HG03469 (cell line): ENCODE results near the gene ANKDD1B.

Source experiments
- ATAC-seq: cut with Tn5 transposase; IDR thresholded peaks from one replicate; pipeline ENCODE4 v1.9.1; 2021; ENCODE audit warnings: mild to moderate bottlenecking, moderate library complexity, moderate number of reproducible peaks; ENCODE audit not compliant: unreplicated experiment

The ANKDD1B gene

DNA sequence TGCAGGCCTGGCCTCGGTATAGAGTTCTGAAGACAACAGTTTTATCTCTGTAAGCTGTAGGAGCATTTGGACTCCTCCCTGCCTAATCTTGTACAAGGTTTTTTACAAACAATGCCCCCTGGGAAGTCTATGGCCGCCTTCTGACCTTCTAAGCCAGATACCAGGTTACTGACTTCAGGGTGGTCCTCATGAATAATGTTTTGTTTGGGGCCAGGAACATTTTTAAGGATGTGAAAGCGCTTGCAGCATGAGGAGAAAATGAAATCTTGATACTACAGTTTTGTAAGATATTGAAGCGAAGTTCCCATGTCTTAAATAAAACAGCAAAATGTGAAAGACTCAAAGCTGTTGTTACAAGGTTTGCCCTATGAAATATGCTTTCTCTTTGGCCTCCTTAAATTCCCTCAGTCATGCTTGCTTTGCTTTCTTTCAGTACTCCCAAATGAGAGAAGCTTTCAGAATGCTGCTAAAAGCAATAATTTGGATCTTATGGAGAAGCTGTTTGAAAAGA is 5.2 kb downstream of the ANKDD1B start:
- ATAC-seq, result no peak

DNA sequence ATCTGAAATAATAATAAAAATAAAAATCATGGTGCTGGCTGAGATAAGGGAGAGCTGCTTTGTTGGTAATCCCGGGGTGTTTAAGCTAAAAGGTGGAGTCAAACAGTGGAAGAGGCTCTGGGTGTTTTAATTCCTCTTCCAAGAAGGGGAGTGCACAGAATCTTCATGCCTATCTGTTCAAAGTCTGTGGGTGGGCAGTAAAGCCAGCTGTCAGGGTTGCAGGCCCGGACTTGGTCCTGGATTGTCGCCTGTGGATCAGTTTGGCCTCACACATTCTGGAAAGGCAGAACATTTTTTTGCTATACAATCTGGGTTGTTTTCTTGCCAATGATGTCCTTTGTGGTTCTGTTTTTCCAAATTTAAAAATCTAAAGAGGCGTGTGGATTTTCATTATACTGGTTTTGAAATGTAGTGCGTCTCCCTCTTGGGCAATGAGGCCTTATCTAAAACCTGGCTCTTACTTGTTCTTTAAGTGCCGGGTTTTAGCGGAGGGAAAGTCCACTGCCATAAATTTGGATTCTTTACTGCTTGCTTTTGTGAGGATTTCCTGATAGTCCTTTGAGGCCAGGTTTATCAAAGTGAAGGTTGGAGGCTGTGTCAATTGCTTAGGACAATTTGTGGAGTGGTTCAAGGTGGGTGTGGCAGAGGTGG is 5.8 kb downstream of the ANKDD1B start:
- no peak for ATAC-seq

DNA sequence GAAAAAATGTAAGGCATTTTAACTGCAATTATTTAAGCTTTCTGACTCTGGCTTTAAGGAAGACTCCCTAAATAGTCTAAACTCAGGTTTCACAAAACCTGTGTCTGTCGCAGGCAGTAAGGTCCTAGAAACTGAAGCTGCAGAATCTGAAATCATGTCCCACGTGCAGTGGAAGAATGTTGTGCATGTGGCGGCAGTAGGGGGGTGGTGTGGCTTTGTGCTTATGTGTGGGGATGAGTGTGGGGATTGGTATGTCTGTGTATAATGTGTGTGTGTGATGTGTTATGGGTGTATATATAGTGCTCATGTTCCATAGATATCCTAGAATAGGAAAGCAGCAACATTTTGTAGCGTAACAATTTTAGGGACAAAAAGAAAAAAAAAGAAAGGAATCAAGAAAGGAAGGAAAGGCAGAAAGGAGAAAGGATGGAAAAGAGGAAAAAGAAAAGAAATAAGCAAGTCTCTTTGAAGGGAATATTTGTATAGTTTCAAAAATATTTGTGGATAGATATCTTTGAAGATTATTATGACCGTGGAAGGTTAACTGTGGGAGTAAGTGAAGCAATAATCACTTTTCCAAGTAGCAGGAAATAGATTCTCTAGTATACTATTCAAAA is 6.6 kb downstream of the ANKDD1B start:
- no peak for ATAC-seq

DNA sequence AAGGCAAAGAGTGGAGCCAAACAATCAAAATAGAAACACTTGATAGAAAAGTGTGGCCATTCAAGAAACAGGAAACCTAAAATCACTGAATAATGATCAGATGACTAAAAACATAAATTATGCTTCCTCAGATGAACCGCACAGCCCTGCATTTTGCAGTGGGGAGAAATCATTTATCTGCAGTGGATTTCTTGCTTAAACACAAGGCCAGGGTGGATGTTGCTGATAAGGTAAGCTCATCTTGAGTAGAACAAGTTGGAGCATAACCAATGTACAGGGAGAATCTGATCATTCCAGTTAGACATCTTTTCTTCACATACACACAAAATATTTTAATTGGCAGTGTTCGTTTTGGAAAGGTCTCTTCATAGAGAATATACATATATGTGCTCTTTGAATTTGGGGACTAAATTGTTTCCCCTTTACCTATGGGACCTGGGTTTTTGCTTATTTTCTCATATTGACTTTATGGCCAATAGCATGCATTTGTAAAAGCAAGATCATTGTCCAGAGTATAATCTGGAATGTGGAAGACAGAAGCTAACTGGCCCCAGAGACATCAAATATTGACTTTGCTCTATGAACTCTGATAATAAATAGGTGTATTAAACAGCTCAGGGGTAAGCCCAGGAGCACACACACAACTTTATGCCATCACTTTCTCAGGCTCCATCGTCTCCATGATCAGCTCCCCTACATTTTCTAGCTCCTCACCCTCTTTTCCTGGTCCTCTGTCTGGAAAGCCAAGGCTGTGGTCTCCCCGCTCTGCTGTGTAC is 9.1 kb downstream of the ANKDD1B start:
- no peak for ATAC-seq

DNA sequence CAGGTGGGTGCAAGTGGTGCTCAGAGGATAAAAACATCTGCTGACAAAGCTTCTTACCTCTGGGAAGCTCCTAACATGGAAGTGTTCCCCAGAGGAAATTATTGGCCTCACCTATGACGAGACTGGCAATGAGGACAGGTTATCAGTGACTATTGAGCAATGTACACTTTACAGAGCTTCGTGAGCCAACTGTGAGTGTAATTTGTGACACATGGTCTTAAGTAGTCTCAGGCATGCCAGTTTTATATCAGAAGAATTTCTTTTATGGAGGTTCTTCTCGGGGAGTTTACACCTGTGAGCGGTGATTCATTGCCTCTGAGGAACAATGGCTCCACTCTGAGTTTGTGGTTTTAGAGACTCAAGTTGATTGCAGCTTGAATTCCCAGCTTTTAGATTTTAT is 11.3 kb downstream of the ANKDD1B start:
- no peak for ATAC-seq

DNA sequence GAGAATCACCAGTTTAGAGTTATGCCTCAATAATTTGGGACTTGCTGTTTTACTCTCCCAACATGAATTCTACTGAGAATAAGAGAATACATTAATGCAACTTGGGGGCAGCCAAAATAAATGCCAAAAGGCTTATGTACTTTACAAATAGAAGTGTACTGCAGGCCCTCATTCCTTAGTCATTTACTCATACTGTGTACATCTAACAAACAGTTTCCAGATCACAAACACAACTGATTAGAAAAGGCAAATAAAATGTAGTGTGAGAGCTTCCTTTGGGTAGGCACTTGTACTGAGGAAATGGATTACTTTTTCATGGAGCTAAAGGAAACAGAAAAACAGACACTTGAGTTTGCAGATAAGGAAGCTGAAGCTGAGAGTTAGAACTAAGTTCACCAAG is 12.6 kb downstream of the ANKDD1B start:
- no peak for ATAC-seq

DNA sequence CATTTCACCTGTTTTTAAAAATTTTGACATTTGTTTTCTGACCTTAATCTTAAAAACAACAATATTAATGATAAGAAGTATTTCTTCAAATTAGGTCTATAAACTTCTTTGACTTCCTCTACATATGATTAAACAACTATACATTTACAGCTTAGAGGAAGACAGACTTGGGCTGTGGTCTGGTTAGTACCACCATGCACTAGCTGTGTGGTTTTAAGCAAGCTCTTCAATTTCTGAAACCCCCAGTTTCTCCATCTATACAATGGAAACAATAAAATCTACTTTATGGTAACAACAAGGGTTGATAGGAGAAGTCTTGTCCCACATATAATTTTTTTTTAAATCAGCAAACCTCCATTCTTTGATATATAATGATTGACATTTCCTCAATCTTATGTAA is 15.7 kb downstream of the ANKDD1B start:
- no peak for ATAC-seq

DNA sequence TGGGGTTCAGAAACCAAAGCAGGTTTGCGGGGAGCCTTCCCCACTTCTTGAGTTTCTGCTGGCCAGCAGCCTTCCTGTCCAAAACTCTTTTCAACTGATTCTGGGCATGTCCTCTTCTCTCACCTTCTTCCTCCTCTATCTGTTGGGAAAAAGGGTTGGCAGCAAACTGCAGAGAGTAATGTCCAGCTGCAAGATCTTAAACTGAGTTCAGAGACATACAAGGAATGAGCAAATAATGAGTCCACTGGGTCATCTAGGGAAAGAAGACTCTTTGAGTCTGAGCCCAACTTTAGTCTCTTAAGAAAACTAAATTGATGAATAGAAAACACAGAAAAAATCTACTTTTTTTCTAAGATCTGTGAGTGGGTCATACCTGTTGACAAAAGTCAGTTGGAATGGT is 16.5 kb downstream of the ANKDD1B start:
- no peak for ATAC-seq

DNA sequence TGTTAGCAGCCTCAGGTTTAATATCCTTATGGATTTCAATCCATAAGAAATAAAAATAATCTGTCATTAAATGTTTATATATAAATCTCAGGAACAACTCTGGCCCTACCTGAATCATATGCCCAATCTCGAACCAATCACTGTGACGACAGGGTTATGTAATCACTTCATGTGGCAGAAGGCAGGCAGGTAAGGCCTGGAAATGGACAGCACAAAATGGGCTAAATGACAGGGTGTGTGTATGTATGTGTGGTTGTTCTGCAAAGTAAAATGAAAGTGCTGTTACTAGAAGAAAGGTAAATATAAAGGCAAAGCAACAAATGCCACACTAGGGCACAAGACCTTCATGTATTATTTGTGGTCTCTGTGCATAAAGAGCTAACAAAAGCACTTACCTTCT is 19.6 kb downstream of the ANKDD1B start:
- no peak for ATAC-seq

DNA sequence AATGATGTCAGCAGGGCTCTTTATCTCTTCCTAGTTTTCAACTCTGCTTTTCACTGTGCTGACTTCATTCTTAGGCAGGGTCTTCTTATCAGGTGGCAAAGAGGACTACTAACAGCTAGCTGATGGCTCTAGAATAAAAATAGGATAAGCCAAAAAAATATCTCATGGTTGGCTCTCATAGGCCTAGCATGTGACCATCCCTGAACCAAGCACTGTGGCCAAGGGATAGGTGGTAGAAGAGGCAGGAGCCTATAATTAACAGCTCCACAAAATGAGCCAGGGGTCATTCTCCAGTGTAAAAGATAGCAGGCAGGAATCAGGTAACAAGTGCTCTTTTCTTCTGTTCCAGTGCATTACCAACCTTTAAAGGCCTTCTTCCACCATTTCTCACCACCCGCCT is 21.1 kb downstream of the ANKDD1B start:
- ATAC-seq, result no peak

DNA sequence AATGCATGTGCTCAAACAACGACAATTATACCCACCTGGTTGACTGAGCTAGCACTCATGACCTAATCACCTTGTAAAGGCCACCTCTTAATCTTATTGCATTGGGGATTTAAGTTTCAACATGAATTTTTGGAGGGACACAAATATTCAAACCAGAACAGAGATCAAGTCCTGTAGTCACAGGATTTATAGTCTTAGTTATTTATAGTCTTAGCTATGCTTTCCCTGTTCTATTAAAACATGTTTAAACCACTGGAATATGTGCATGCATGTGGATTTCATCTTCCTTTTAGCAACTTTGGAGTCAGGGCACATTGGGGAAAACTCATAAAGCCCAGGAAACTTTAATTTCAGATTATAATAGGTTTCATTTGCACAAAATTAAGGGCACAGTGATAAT is 26.7 kb downstream of the ANKDD1B start:
- ATAC-seq, result no peak

DNA sequence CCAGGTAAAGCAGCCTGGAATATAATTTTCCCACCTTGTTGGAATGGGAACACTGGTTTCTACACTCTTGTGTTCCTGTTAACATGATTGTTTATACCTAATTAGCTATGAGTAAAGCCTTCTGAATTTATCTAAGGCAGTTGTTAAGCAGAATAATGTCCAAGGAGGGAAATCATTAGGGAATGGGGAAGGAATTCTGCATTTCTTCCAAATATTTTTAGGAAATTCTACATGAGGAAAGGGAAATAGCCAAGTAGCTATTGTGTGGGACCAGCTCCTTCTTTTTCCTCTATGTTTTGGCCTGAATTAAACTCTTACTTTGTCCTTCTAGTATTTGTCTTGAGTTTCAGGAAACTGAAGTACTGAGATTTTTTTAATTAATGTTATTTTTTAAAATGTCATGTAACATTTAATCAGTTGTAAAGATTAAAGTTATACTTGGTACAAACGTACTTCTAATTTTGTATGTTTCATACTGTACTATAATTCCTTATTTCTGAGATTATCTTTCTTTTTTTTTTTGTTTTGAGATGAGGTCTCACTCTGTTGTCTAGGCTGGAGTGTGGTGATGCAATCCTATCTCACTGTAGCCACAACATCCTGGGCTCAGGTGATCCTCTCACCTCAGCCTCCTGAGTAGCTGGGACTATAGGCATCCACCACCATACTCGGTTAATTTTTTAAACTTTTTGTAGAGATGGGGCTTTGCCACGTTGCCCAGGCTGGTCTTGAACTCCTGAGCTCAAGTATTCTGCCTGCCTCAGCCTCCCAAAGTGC is 28.5 kb downstream of the ANKDD1B start:
- ATAC-seq, result no peak

DNA sequence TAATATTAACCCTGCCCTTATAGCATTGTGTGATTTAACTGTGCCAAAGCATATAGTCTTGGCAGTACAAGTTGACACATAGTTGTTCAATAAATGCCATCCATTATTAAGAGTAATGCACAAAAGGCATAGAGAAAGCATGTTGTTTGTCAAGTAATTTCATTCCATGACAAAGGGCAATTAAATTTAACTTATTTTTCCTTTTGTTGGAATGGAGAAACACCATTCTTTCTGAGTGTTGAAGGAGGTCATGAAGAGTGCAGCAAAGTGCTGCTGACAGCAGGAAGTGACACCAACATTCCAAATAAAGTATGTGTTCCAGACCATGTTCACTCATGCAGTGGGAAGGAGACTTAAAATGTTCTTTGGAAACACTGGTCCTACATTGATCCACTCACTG is 29.1 kb downstream of the ANKDD1B start:
- no peak for ATAC-seq

DNA sequence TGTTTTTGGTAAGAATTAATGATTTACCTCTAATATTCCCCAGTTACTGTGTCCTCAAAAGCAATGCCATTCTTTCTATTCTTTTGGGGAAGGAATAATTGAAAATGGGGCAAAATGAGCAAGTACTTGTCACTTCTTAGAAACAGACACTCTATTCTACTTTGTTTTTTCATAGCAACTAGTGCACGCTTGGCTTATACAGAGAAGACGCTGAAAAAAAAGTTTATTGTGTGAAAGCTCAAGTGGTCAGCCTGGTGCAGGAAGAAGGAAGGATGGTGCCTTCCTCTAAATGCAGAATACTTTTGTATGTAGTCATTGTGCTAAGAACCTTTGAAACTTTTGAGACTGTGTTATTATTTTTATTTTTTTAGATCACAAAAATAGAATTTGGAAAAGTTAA is 29.6 kb downstream of the ANKDD1B start:
- no peak for ATAC-seq

DNA sequence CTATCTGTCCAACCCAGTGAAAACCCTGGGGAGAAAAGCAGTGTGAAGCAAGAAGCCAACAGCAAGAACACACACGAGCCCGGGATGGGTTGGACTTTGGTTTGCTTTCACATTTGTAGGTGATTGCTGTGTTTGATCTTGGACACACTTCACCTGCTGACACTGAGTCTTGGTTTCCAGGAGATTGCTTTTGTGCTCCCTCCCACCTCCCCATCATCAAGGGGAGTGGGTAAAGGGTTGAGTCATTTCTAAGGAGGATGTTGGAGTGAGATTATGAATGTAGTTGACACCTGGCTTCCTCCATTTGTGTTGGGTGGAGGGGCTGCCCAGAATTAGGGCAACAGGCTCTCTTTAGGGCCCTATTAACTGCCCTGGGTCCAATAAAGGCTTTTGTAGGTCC is 37.5 kb downstream of the ANKDD1B start:
- no peak for ATAC-seq

DNA sequence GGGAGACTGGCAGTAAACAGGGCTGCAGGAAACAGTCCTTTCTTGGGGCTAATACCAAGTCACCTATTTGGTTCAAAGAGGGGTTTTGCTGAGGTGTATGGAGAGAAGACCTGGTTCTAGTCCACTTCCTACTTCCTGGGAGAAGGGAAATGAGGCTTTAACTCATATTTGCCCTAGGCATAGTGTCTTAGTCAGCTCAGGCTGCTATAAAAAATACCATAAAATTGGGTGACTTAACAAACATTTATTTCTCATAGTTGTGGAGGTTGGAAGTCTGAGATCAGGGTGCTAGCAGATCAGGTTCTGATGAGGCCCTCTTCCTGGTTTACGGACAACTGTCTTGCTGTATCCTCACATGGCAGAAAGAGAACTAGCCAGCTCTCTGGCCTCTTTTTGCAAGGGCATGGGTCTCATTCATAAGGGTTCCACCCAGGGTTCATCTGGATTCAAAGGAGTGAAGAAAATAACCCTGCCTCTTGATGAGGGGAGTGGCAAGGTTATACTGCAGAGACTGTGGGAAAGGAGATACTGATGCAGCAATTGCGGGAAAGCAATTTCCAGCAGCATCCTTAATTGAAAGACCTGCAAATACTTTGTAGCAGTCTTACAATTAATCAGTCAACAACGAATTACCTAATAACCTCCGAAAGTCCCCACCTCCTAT is 40.5 kb downstream of the ANKDD1B start:
- no peak for ATAC-seq

DNA sequence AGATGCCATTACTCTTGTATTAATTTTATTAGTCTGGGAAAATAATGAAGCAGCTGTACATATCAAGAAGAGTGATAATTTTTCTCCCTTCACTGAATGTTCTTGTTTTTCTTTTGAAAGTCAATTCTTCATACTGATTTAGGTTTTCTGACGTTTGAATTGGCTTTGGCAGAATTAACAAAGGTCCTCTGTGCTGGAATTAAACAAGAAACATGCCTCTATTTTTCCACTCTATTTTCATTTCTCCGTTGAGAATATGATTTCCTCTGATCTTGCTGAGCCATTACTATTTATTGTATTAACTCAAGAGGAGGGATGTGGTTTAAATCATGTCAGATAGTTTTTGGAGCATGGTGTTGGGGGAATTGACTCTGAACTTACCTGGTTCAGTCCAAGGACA is 42.3 kb downstream of the ANKDD1B start:
- no peak for ATAC-seq

DNA sequence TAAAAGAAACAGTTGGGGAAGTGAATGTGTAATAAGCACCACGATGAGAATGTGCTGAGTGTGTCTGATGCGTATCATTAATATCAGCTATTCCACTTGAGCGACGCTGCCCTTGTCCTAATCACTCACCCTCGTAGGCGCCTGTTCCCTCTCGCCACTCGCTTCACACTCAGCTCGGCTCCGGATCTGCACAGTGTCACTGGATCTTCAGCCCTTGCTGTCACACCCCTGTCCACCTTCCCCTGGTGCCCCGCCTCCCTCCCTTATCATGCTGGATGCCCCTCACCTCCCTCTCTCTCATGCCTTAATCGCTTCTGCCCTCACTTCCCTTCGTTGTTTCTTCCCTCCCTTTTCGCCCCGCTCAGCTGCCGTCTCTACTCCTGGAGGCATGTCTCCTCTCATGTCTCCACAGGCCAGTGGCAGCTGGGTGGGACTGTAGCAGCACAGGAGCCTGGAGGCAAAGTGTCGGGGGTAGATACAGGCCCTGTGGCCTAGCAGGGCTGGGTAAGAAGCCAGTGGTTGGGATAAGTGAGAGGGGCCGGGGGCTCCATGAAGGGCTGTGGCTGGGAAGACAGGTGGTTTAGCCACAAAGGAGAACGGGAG is 43.5 kb downstream of the ANKDD1B start:
- no peak for ATAC-seq

DNA sequence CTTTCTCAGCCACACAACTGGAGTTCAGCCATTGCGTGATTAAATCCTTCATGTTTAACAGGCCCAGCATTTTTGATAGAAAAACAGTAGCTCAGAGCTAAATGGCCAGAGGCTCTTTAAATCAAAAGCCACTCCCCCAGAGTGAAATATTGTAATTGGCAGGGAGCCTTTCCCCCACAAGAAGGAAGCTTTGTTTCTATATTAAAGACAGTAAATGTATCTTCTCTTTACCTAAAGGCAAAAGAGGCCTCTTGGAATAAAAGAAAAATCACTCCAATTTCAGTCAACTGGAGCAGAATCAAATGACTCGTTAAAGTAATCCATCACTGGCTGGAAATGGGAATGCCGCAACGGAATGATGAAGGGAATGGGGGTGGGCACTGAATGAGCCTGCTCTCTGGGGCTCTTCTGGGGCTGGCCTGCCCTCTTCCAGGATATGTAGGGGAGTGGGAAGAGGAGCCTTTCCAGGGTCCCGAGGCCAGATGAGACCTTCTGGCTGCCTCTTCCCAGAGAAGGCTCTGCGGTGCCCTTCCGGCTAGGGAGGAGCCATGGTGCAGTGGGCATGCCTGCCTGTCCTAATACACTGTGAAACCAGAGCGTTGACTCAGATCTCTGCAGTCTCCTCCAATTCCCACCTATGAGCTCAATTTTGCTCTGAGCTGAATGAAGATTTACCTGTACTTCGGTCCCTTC is 45.2 kb downstream of the ANKDD1B start:
- ATAC-seq, result no peak
